NCI-H2196 (cell line): ENCODE measurements around the gene CHN1.
A peak's percentile ranks its signal among the peaks of the same experiment; 100 is the strongest.

Experiments used
- DNase-seq: peaks from one replicate; lab custom pipeline; 2025; ENCODE audit not compliant: unreplicated experiment; lab: John Stamatoyannopoulos, UW

The CHN1 gene

GRCh38 chr2:174929786-174930185 is 75.4 kb downstream of the CHN1 start:
- DNase-seq, result no peak

GRCh38 chr2:174925046-174925784 is 80.0 kb downstream of the CHN1 start:
- DNase-seq, result no peak

GRCh38 chr2:174924061-174924693 is 81.0 kb downstream of the CHN1 start:
- no peak for DNase-seq

GRCh38 chr2:174919947-174920595 is 85.1 kb downstream of the CHN1 start:
- DNase-seq, result no peak

GRCh38 chr2:174918886-174919526 is 86.2 kb downstream of the CHN1 start:
- DNase-seq, result no peak

- no peak for DNase-seq
Observed at GRCh38 chr2:174916270-174916930, 88.8 kb downstream of the CHN1 start.

GRCh38 chr2:174914853-174915760 is 90.1 kb downstream of the CHN1 start:
- peak; percentile 69 for DNase-seq

- no peak for DNase-seq
Observed at GRCh38 chr2:174908284-174908683, 96.9 kb downstream of the CHN1 start.

GRCh38 chr2:174903264-174903556 is 102.0 kb downstream of the CHN1 start:
- DNase-seq, result no peak

GRCh38 chr2:174902506-174903263 is 102.5 kb downstream of the CHN1 start:
- no peak for DNase-seq

GRCh38 chr2:174901075-174901474 is 104.1 kb downstream of the CHN1 start:
- DNase-seq, result no peak

- no peak for DNase-seq
Observed at GRCh38 chr2:174897286-174897685, 107.9 kb downstream of the CHN1 start.

GRCh38 chr2:174893018-174893417 is 112.2 kb downstream of the CHN1 start:
- DNase-seq, result no peak

- no peak for DNase-seq
Observed at GRCh38 chr2:174892546-174892945, 112.6 kb downstream of the CHN1 start.

GRCh38 chr2:174888646-174889271 is 116.4 kb downstream of the CHN1 start:
- no peak for DNase-seq

- no peak for DNase-seq
Observed at GRCh38 chr2:174888146-174888545, 117.0 kb downstream of the CHN1 start.

GRCh38 chr2:174882416-174882815 is 122.8 kb downstream of the CHN1 start:
- DNase-seq, result no peak

GRCh38 chr2:174881678-174882077 is 123.5 kb downstream of the CHN1 start:
- DNase-seq, result no peak

- DNase-seq, result peak; percentile 72
Observed at GRCh38 chr2:174878537-174879147, 126.5 kb downstream of the CHN1 start.
